Mesenteric fat pad (tissue), 1 donor: ENCODE data around the gene INPP5D. TPM values are rescaled to one million over a fixed set of nuclear protein-coding genes. Genes with fewer than 3 reads are reported as not detected.
"Not testable (repeated sequence)": the region's sequence is repeated elsewhere in the genome, so short reads cannot be mapped to it uniquely, and the experiment has no call there.

Source experiments
- DNase-seq: peaks from one replicate; pipeline ENCODE4 v3.0.0-alpha.2; 2020; ENCODE audit warnings: low spot score
- total RNA-seq: library from RNA; stranded (reverse); fragmentation: NEBNext Ultra II Directional; extraction: Animal tissue kit (Norgen Biotek cat#: 25700); gene quantifications from one replicate; pipeline ENCODE4 v1.2.1, GENCODE V29; 2021
- donor health status: DM: yes; HTN: yes; CAD: no.

INPP5D gene
- total RNA-seq, 1 donor from 2014 or later, result 28.8 TPM

DNA sequence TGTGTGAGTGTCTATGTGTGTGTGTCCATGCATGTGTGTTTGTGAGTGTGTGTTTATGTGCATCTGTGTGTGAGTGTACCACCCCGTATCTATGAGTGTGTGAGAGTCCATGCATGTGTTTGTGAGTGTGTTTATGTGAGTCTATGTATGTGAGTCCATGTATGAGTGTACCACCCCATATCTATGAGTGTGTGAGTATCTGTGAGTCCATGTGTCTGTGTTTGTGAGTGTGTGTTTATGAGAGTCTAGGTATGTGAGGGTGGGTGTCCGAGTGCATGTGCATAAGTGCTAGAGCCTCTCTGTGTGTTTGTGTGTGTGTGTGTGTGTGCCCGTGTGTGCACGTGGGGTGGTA, 105.4 kb downstream of the INPP5D start:
- no peak for DNase-seq

- no peak for DNase-seq
Observed at GRCh38 chr2:233165895-233166661, 105.9 kb downstream of the INPP5D start.

DNA sequence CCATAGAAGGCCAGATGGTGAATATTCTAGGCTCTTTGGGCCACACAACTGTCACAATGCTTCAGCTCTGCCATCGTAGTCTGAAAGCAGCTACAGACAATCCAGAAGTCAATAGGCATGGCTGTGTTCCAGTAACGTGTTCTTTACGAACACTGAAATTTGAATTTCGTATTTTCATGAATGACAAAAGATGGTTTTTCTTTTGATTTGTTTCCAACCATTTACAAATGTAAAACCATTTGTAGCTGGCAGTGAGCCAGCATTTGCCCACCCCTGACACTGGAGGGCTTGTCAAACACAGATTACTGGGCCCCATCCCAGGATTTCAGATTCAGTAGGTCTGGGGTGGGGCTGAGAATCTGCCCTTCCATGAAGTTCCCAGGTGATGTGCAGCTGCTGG, 108.3 kb downstream of the INPP5D start:
- DNase-seq, result no peak

- no peak for DNase-seq
Observed at GRCh38 chr2:233168919-233169318, 108.8 kb downstream of the INPP5D start.

DNA sequence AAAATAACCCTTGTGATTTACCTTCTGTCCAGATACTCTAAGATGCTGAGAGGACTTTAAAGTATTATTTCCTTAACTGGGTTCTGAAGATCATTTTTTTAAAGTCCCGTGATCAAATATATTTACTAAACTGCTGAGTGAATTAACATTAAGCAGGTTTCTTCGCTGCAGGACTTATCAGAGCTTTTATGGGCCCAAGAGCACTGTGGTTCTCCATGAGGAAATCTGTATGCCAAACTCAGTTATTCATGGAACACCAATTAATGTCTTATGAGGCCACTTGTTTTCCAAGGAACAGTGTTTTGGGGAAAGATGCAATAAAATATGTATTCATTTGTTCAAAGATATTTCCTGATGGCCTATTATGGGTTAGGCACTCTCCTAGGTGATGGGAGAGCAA, 111.2 kb downstream of the INPP5D start:
- DNase-seq, result no peak

DNA sequence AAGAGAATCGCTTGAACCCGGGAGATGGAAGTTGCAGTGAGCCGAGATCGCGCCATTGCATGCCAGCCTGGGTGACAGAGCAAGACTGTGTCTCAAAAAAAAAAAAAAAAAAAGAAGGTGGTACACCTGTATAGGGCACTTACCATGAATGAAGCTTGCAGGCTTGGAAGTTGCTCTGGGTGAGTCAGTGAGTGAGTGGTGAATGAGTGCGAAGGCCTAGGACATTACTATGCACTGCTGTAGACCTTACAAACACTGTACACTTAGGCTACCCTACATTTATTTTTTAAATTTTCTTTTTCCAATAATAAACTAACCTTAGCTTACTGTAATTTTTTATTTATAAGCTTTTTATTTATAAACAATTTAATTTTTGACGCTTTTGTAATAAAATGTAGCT, 113.0 kb downstream of the INPP5D start:
- no peak for DNase-seq

GRCh38 chr2:233174137-233174536, 114.0 kb downstream of the INPP5D start:
- DNase-seq, result no peak

DNA sequence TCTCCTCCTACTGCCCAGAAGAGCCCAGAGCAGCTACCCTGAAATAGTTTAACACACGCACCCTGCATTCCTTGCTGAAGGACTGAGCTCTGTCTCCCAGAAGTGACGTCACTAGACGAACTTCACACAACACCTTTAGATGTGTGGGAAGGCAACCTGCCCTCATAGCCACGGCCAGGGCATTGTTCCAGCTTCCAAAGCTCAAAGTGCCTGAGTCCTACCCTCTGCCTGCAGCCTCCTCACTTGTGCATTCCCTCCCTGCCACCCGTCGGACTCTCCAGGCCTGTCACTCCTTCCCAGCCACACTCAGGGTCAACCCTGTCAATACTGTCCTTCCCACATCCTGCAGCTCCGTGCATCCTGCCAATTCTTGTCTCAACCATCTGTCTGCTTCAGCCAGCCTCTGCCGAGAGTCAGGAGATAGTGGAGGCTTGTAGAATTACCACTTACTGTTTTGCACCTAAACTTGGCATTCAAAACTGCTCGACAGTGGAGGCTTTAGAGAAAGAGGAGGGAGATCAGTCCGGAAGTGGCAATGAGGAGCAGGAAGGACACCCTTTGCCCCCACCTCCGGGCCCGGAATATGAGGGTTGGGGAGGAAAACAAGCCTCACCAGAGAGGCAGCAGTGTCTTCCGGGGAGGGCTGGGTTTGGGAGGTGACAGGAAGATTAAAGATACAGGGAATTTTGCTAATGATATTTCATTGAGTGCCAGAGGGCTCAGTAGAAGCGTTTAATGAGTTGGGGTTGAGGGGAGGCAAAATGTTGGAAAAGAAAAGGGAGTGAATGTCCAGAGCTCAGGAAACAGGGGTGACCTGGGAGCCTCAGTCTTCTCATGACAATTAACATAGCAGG, 119.1 kb downstream of the INPP5D start:
- no peak for DNase-seq

- no peak for DNase-seq
Observed at GRCh38 chr2:233179848-233180366, 119.8 kb downstream of the INPP5D start.

DNA sequence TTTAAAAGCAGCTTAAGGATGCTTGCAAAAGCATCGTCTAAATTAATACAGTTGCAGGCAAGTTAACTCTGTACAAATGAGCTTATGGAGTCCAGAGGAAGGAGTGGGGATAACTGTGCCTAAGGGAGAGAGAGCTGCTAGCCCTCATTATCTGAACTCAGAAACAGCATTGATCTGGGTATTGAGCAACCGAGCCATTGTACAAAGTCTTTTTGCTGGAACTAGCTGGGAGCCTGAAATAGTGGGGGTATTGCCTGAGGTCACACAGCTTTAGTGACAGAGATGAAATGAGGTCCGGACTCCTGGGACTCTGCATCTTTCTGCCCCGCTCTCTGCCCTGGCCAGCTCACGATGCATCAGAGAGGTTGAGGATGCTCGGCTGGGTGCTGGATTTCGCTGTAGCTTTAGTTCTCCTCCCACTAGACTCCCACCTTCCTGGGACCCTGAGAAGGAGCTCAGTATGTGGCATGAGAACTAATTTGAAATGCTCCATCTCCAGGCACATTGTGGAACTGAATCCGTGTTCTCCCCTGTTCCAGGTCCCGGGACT, 123.8 kb downstream of the INPP5D start:
- DNase-seq, result no peak

DNA sequence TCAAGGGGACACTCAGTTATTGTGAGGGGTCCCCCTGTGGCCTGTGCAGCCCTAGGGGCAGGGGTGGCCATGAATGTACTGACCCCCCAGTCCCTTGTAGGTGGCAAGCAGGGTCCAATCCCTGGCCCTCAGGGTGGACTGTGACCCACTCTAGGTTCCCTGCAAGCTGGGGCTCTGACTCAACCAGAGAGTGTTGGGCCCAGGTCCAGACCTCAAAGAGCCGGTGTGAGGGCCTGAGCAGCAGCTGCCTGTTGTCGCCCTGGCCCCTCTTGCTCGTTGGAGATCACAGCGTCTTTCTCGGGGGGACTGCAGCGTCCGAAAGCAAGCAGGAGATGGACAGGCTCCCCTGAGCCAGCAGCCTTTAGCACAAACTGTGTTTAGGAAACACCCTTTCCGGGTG, 124.5 kb downstream of the INPP5D start:
- DNase-seq, result no peak

- DNase-seq, result no peak
Observed at GRCh38 chr2:233185330-233185729, 125.2 kb downstream of the INPP5D start.

GRCh38 chr2:233185963-233186362, 125.8 kb downstream of the INPP5D start:
- DNase-seq, result no peak

DNA sequence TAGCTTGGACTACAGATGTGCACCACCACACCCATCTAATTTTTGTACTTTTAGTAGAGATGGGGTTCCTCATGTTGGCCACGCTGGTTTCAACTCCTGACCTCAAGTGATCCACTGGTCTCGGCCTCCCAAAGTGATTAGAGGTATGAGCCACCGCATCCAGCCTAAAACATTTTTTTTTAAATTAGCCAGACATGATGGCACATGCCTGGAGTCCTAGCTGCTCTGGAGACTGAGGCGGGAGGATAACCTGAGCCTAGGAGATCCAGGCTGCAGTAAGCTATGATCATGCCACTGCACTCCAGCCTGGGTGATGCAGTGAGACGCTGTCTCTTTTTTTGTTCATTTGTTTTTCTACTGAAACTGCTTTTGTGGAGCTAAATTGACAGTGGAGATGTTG, 126.7 kb downstream of the INPP5D start:
- no peak for DNase-seq

- no peak for DNase-seq
Observed at GRCh38 chr2:233189025-233189424, 128.9 kb downstream of the INPP5D start.

- not testable (repeated sequence) for DNase-seq
Observed at GRCh38 chr2:233191016-233191415, 130.9 kb downstream of the INPP5D start.

- no peak for DNase-seq
Observed at GRCh38 chr2:233193738-233194137, 133.6 kb downstream of the INPP5D start.

DNA sequence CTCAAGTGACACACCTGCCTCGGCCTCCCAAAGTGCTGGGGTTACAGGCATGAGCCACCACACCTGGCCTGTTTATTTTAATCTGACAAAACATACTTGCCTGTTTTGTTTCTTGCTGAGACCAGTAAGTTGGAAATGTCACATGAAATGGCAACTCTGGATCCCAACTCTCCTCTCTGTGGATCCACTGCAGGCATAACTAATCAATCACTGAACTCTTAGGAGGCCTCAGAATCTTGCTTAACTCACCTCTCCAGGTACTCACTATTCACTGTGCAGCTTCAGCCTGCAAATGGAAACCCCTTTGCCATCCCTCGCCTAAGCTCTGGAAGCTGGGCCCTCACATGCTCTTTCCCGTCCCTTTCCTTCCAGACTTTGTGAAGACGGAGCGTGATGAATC, 134.9 kb downstream of the INPP5D start:
- DNase-seq, result no peak

- DNase-seq, result no peak
Observed at GRCh38 chr2:233197022-233197421, 136.9 kb downstream of the INPP5D start.

- no peak for DNase-seq
Observed at GRCh38 chr2:233198026-233198425, 137.9 kb downstream of the INPP5D start.

- DNase-seq, result no peak
Observed at GRCh38 chr2:233199870-233200269, 139.7 kb downstream of the INPP5D start.

DNA sequence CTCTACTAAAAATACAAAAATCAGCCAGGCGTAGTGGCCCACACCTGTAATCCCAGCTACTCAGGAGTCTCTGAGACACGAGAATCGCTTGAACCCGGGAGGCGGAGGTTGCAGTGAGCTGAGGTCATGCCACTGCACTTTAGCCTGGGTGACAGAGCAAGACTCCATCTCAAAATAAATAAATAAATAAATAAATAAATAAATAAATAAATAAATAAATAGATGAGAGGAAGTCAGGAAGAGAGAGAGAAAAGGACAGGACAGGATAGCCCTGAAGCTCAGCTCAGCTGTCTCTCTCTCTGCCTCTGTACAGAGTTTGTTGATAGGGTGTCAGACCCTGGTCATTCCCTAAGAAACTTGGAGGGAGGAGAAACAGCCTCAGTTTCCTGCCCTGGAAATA, 140.6 kb downstream of the INPP5D start:
- DNase-seq, result not testable (repeated sequence)
